HepG2 (cell line): ENCODE measurements around the gene GNL2. TPM values are rescaled to one million over a fixed set of nuclear protein-coding genes. Genes with fewer than 3 reads are reported as not detected.

ENCODE experiments used
- ATAC-seq: fragments of 200-7000 bp; cut with Tn5 transposase; 3 replicates; pipeline ENCODE4 v1.9.1; 2020; ENCODE audit warnings: mild to moderate bottlenecking, moderate library complexity
- BruUV-seq: library from RNA; stranded (reverse); fragments of 400-500 nt; replicated peaks from 2 replicates; lab custom pipeline; 2021; lab: Mats Ljungman, UMichigan
- CTCF ChIA-PET: fragments of 300-600 bp; formaldehyde crosslinking; extraction: SDS; loops from one replicate; lab custom pipeline; 2021; ENCODE audit warnings: low total read pairs, inconsistent platforms, low intra/inter-chr PET ratio; lab: Yijun Ruan, JAX
- POLR2A ChIA-PET: fragments of 350-600 bp; sonication (Branson Sonifier 250); formaldehyde crosslinking; loops from one replicate; lab custom pipeline; 2020; ENCODE audit warnings: antibody characterized with exemption, inconsistent platforms; lab: Yijun Ruan, JAX
- DNase-seq: peaks from one replicate; pipeline ENCODE4 v3.0.0-alpha.2; 2015; ENCODE audit warnings: low spot score
- FAIRE-seq: peaks from 3 replicates; lab custom pipeline; 2011; peaks lifted over from hg19 to GRCh38; lab: Jason Lieb, UNC
- H2AFZ ChIP-seq: one replicate; pipeline ENCODE4 v1.6.1; 2011; ENCODE audit warnings: low read length, inconsistent platforms
- H3K27ac ChIP-seq: fragments of 300-600 bp; 3 replicates; pipeline ENCODE4 v1.8.0; 2011; ENCODE audit warnings: mixed run types, mild to moderate bottlenecking, mixed read lengths, low read length, inconsistent platforms; ENCODE audit not compliant: insufficient read depth; ENCODE audit errors: extremely low read length
- H3K27me3 ChIP-seq, 2 experiments: fragments of 200-600 bp in 1 of 2; 2 replicates in 1 of 2; 3 replicates in 1 of 2; pipeline versions ENCODE4 v1.6.0 to v1.8.0; 2011; ENCODE audit warnings: low read length in 2 of 2, mild to moderate bottlenecking in 2 of 2, moderate library complexity in 2 of 2, inconsistent platforms in 1 of 2; ENCODE audit not compliant: insufficient read depth in 2 of 2, control insufficient read depth in 1 of 2
- H3K36me3 ChIP-seq, 2 experiments: fragments of 200-600 bp in 1 of 2; replicated peaks in 1 of 2; 2 replicates in 1 of 2; 3 replicates in 1 of 2; pipeline versions ENCODE4 v1.5.1 to v1.8.0; 2011; ENCODE audit warnings: low read length in 2 of 2, inconsistent platforms in 1 of 2; ENCODE audit not compliant: insufficient read depth in 2 of 2, control insufficient read depth in 1 of 2
- H3K4me1 ChIP-seq: 2 replicates; pipeline ENCODE4 v1.5.1; 2012; ENCODE audit warnings: low read length, inconsistent platforms; ENCODE audit not compliant: insufficient read depth
- H3K4me2 ChIP-seq: 2 replicates; pipeline ENCODE4 v1.6.0; 2011; ENCODE audit warnings: low read depth, low read length, inconsistent platforms
- H3K4me3 ChIP-seq, 3 experiments: fragments of 200-600 bp in 1 of 3; sonication (generic), shearing (Covaris generic) in 1 of 3; replicated peaks in 1 of 3; 2 replicates each; pipeline ENCODE4 v1.5.1; 2011 to 2016; ENCODE audit warnings: low read length in 3 of 3, inconsistent platforms in 2 of 3, low read depth in 2 of 3, mild to moderate bottlenecking in 2 of 3, control low read depth in 1 of 3, mixed read lengths in 1 of 3; ENCODE audit not compliant: insufficient read depth in 1 of 3
- H3K79me2 ChIP-seq: one replicate; pipeline ENCODE4 v1.6.1; 2011; ENCODE audit warnings: low read length, inconsistent platforms; ENCODE audit not compliant: insufficient read depth
- H3K9ac ChIP-seq: 2 replicates; pipeline ENCODE4 v1.6.0; 2011; ENCODE audit warnings: mild to moderate bottlenecking, low read depth, low read length, inconsistent platforms; ENCODE audit not compliant: insufficient read depth
- H3K9me3 ChIP-seq: 2 replicates; pipeline ENCODE4 v1.5.1; 2012; ENCODE audit warnings: mild to moderate bottlenecking, low read length
- H4K20me1 ChIP-seq: 2 replicates; pipeline ENCODE4 v1.6.0; 2011; ENCODE audit warnings: inconsistent platforms, mild to moderate bottlenecking, low read length, moderate library complexity; ENCODE audit not compliant: insufficient read depth
- BATF2 ChIP-seq: sonication (generic); formaldehyde crosslinking; IDR thresholded peaks from 2 replicates; pipeline ENCODE4 v1.8.0; 2022; ENCODE audit warnings: mild to moderate bottlenecking, missing genetic modification reagents, moderate library complexity
- ELF3 ChIP-seq: IDR thresholded peaks from 2 replicates; pipeline ENCODE4 v1.6.1; 2016; ENCODE audit warnings: missing genetic modification reagents, missing compliant biosample characterization
- EP300 ChIP-seq, 3 experiments: sonication (generic) in 1 of 3; formaldehyde crosslinking in 1 of 3; IDR thresholded peaks; 2 replicates each; pipeline versions ENCODE4 v1.5.1 to v1.6.1; 2011 to 2020; ENCODE audit warnings: low read depth in 2 of 3, low read length in 2 of 3, borderline replicate concordance in 1 of 3, improper control_type of control experiment in 1 of 3, mild to moderate bottlenecking in 1 of 3, missing genetic modification reagents in 1 of 3, moderate library complexity in 1 of 3
- HNF4A ChIP-seq: sonication (generic); formaldehyde crosslinking; IDR thresholded peaks from 2 replicates; pipeline ENCODE4 v1.4.0; 2020; ENCODE audit warnings: missing genetic modification reagents
- KMT2B ChIP-seq: IDR thresholded peaks from 2 replicates; pipeline ENCODE4 v1.6.1; 2016; ENCODE audit warnings: missing genetic modification reagents, missing compliant biosample characterization
- MAZ ChIP-seq, 2 experiments: sonication (generic) in 1 of 2; formaldehyde crosslinking in 1 of 2; IDR thresholded peaks; 2 replicates each; pipeline versions ENCODE4 v1.5.0 to v1.6.1; 2012 to 2020; ENCODE audit warnings: low read depth in 2 of 2, mild to moderate bottlenecking in 2 of 2, borderline replicate concordance in 1 of 2, improper control_type of control experiment in 1 of 2, low read length in 1 of 2, missing genetic modification reagents in 1 of 2, moderate library complexity in 1 of 2
- NFKB2 ChIP-seq: sonication (generic); formaldehyde crosslinking; IDR thresholded peaks from 2 replicates; pipeline ENCODE4 v1.4.0; 2020; ENCODE audit warnings: missing genetic modification reagents, borderline replicate concordance
- NFYC ChIP-seq: IDR thresholded peaks from 2 replicates; pipeline ENCODE4 v1.6.1; 2016; ENCODE audit warnings: missing genetic modification reagents, missing compliant biosample characterization
- NPAS2 ChIP-seq: sonication (generic); formaldehyde crosslinking; IDR thresholded peaks from 2 replicates; pipeline ENCODE4 v1.8.0; 2022; ENCODE audit warnings: mild to moderate bottlenecking, missing genetic modification reagents, borderline replicate concordance
- NR2F2 ChIP-seq: IDR thresholded peaks from 2 replicates; pipeline ENCODE4 v1.6.1; 2012; ENCODE audit warnings: low read depth, inconsistent platforms, borderline replicate concordance
- PATZ1 ChIP-seq: sonication (generic); formaldehyde crosslinking; IDR thresholded peaks from 2 replicates; pipeline ENCODE4 v1.4.0; 2020; ENCODE audit warnings: missing genetic modification reagents
- RFX3 ChIP-seq: IDR thresholded peaks from 2 replicates; pipeline ENCODE4 v1.6.1; 2016; ENCODE audit warnings: missing biosample characterization, missing genetic modification reagents
- SAP130 ChIP-seq: IDR thresholded peaks from 2 replicates; pipeline ENCODE4 v1.6.1; 2016; ENCODE audit warnings: low read depth
- SNAI1 ChIP-seq: sonication (generic); formaldehyde crosslinking; IDR thresholded peaks from 2 replicates; pipeline ENCODE4 v1.5.0; 2020; ENCODE audit warnings: mild to moderate bottlenecking, missing genetic modification reagents, borderline replicate concordance
- SSRP1 ChIP-seq: IDR thresholded peaks from 2 replicates; pipeline ENCODE4 v1.6.1; 2016; ENCODE audit warnings: control low read depth
- TRIM22 ChIP-seq: fragments of 450-650 bp; IDR thresholded peaks from 2 replicates; pipeline ENCODE4 v1.6.1; 2017
- ZC3H4 ChIP-seq: sonication (generic); formaldehyde crosslinking; IDR thresholded peaks from 2 replicates; pipeline ENCODE4 v1.4.0; 2020; ENCODE audit warnings: missing genetic modification reagents, borderline replicate concordance
- ZNF367 ChIP-seq: sonication (generic); formaldehyde crosslinking; IDR thresholded peaks from 2 replicates; pipeline ENCODE4 v1.4.0; 2020; ENCODE audit warnings: missing genetic modification reagents, borderline replicate concordance
- ZNF503 ChIP-seq: sonication (generic); formaldehyde crosslinking; IDR thresholded peaks from 2 replicates; pipeline ENCODE4 v1.4.0; 2020; ENCODE audit warnings: missing genetic modification reagents
- WGBS: methylation state at CpG from one replicate; pipeline ENCODE4 v1.1.6; 2017; ENCODE audit warnings: low lambda C conversion rate; 5-methylcytosine and 5-hydroxymethylcytosine counted together
- in situ Hi-C: cut with HindIII; loops from 2 replicates; pipeline ENCODE4 v1.10.0; 2017; ENCODE audit warnings: low pct_unique_long_range_greater_than_20kb; ENCODE audit not compliant: extremely low pct_ligation_motif_present
- intact Hi-C: fragments of 100-400 bp; cut with micrococcal nuclease; formaldehyde crosslinking; loops from one replicate; pipeline ENCODE4 v1.10.0; 2022; ENCODE audit not compliant: unreplicated experiment
- polyA plus RNA-seq, 8 experiments: library from polyadenylated mRNA; depleted of rRNA in 3 of 8; stranded (reverse) in 7 of 8; unstranded in 1 of 8; fragments of >200 nt; fragmentation: Illumina TruSeq in 4 of 8; extraction: Trizol in 4 of 8; gene quantifications; 2 replicates each; pipeline versions ENCODE4 v1.2.1 to v1.2.3, GENCODE V29; 2011 to 2016; ENCODE audit warnings: low read depth in 4 of 8, missing spikeins in 1 of 8, mixed read lengths in 1 of 8; ENCODE audit not compliant: insufficient read depth in 1 of 8
- total RNA-seq, 5 experiments: library from RNA; depleted of rRNA; stranded (reverse); fragments of >200 nt; fragmentation: Illumina TruSeq; extraction: Trizol; gene quantifications; 2 replicates each; pipeline ENCODE4 v1.2.3, GENCODE V29; 2016; ENCODE audit warnings: low read depth in 1 of 5

GNL2 gene
- total and polyA plus RNA-seq, 2 of the 13 experiments (the other 11 are each of a cell fraction or from before 2014, with no cell fraction given), result 32.1 to 72.1 TPM

GRCh38 chr1:37620707-37621106 lies 25.0 kb upstream of the GNL2 start (continued):
- TF ChIP-seq NFYC (CRISPR knock-in tag), result no peak
- no peak for TF ChIP-seq MAZ (IDR thresholded peaks at IDR 0.05; ENCODE audit: borderline replicate concordance, low read depth, low read length)
- TF ChIP-seq MAZ (CRISPR knock-in tag; IDR thresholded peaks at IDR 0.05; ENCODE audit: low read depth), result no peak
- no peak for TF ChIP-seq NR2F2
- no peak for TF ChIP-seq SSRP1
- no peak for TF ChIP-seq RFX3
- no peak for TF ChIP-seq EP300 (IDR thresholded peaks at IDR 0.05; ENCODE audit: low read depth in 2 of 2, low read length in 2 of 2)
- no peak for TF ChIP-seq EP300 (CRISPR knock-in tag; IDR thresholded peaks at IDR 0.05; ENCODE audit: borderline replicate concordance)
- TF ChIP-seq ZC3H4 (CRISPR knock-in tag), result no peak

- TF ChIP-seq SAP130 (no peak), ELF3 (CRISPR knock-in tag) (no peak), ZNF367 (CRISPR knock-in tag) (no peak), KMT2B (CRISPR knock-in tag) (no peak), BATF2 (CRISPR knock-in tag) (no peak), TRIM22 (no peak), NPAS2 (CRISPR knock-in tag) (no peak), ZNF503 (CRISPR knock-in tag) (no peak), SNAI1 (CRISPR knock-in tag) (no peak), PATZ1 (CRISPR knock-in tag) (no peak), HNF4A (no peak), NFKB2 (CRISPR knock-in tag) (no peak)
Observed at GRCh38 chr1:37616330-37616729, 20.6 kb upstream of the GNL2 start.

More at GRCh38 chr1:37616330-37616729, 20.6 kb upstream of the GNL2 start:
- H3K79me2 ChIP-seq, result no peaks in the 10 kb centered on the region
- no peak overlapping the region for H3K4me2 ChIP-seq
- H3K4me1 ChIP-seq, result no peaks in the 10 kb centered on the region
- FAIRE-seq (no peak), ATAC-seq (no peak), DNase-seq (no peak)
- no peaks in the 10 kb centered on the region for H3K9me3 ChIP-seq
- no peak overlapping the region for H3K27ac ChIP-seq
- H3K9ac ChIP-seq, result no peak overlapping the region
- no TSS peak for BruUV-seq
- no peak overlapping the region for H3K4me3 ChIP-seq
- no peaks in the 10 kb centered on the region for H4K20me1 ChIP-seq
- POLR2A ChIA-PET, result no interaction called here
- CTCF ChIA-PET, result no interaction called here
- no peak overlapping the region for H2AFZ ChIP-seq
- intact Hi-C loops (no loop called here), in situ Hi-C loops (no loop called here)
- WGBS, result 18% methylated on average over 2 of the region's 14 CpGs
- peaks cover 14 to 85% of the 10 kb centered on the region in 2 experiments for H3K27me3 ChIP-seq
- H3K36me3 ChIP-seq, result no peaks in the 10 kb centered on the region
